GM10266 (cell line): Measurements from ENCODE around the gene ZPR1.

Source experiments
- DNase-seq: peaks from one replicate; pipeline ENCODE4 v3.0.0; 2012; ENCODE audit errors: extremely low spot score
- CTCF ChIP-seq: IDR thresholded peaks from 2 replicates; pipeline ENCODE4 v1.5.1; 2012; ENCODE audit warnings: mild to moderate bottlenecking, low read depth; ENCODE audit not compliant: control insufficient read depth, insufficient read depth; ENCODE audit errors: missing control alignments

ZPR1 gene

GRCh38 chr11:116821050-116821918 lies 33.5 kb upstream of the ZPR1 start:
- no peak for TF ChIP-seq CTCF
- DNase-seq = no peak

- TF ChIP-seq CTCF = no peak
- DNase-seq = no peak
Observed at GRCh38 chr11:116819049-116819448, 31.2 kb upstream of the ZPR1 start.

- DNase-seq = no peak
- TF ChIP-seq CTCF = no peak
Observed at GRCh38 chr11:116814502-116814901, 26.7 kb upstream of the ZPR1 start.

- no peak for DNase-seq
- TF ChIP-seq CTCF = no peak
Observed at GRCh38 chr11:116813781-116814471, 26.1 kb upstream of the ZPR1 start.

GRCh38 chr11:116813170-116813569 lies 25.3 kb upstream of the ZPR1 start:
- no peak for TF ChIP-seq CTCF
- no peak for DNase-seq

GRCh38 chr11:116812109-116812508 lies 24.3 kb upstream of the ZPR1 start:
- TF ChIP-seq CTCF = no peak
- no peak for DNase-seq

- TF ChIP-seq CTCF = no peak
- no peak for DNase-seq
Observed at GRCh38 chr11:116811194-116811593, 23.4 kb upstream of the ZPR1 start.
